Transverse colon (tissue), 4 donors: Measurements from ENCODE around the gene NFKBIL1.

ENCODE experiments used
- EP300 ChIP-seq: sonication (generic); formaldehyde crosslinking; IDR thresholded peaks from one replicate; pipeline ENCODE4 v1.6.1; 2017; ENCODE audit warnings: antibody characterized with exemption, low read depth
- POLR2A ChIP-seq: fragments of 450-650 bp; IDR thresholded peaks from one replicate; pipeline ENCODE4 v1.6.1; 2016; ENCODE audit warnings: antibody characterized with exemption, mild to moderate bottlenecking, moderate library complexity
- POLR2AphosphoS5 ChIP-seq, 3 donors: sonication (generic); formaldehyde crosslinking; IDR thresholded peaks; one replicate each; pipeline ENCODE4 v1.6.1; 2016; ENCODE audit warnings: antibody characterized with exemption in 3 of 3
- TF ChIP-seq, protein P1 (sequence below), 5 experiments: fragments of 200-600 bp in 3 of 5; fragments of 450-650 bp in 2 of 5; sonication (generic) in 3 of 5; IDR thresholded peaks; 1 replicate in 2 of 5; 2 replicates in 3 of 5; pipeline ENCODE4 v1.5.1; 2016 to 2017; ENCODE audit warnings: antibody characterized with exemption in 5 of 5, inconsistent platforms in 3 of 5, mild to moderate bottlenecking in 2 of 5, moderate library complexity in 1 of 5

DNA sequence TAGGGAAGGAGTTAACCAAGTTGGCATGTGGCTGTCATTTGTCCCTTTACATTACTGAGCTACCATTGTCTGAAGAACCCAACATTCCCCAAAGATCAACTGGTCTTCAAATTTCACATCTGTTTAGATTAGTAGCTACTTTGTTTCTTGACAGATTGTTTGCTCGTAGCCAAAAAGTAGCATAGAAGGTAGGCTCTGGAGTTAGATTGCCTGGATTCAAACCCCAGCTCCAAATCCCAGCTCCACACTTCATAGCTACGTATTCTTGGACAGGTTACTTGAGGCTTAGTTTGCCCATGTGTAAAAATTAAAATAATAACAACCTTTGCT, 1.1 kb downstream of the NFKBIL1 start:
- TF ChIP-seq, protein P1, sequence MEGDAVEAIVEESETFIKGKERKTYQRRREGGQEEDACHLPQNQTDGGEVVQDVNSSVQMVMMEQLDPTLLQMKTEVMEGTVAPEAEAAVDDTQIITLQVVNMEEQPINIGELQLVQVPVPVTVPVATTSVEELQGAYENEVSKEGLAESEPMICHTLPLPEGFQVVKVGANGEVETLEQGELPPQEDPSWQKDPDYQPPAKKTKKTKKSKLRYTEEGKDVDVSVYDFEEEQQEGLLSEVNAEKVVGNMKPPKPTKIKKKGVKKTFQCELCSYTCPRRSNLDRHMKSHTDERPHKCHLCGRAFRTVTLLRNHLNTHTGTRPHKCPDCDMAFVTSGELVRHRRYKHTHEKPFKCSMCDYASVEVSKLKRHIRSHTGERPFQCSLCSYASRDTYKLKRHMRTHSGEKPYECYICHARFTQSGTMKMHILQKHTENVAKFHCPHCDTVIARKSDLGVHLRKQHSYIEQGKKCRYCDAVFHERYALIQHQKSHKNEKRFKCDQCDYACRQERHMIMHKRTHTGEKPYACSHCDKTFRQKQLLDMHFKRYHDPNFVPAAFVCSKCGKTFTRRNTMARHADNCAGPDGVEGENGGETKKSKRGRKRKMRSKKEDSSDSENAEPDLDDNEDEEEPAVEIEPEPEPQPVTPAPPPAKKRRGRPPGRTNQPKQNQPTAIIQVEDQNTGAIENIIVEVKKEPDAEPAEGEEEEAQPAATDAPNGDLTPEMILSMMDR (IDR thresholded peaks at IDR 0.05) = no peak
- TF ChIP-seq POLR2AphosphoS5 (IDR thresholded peaks at IDR 0.05) = no peak
- TF ChIP-seq EP300 = no peak
- TF ChIP-seq POLR2A = no peak
